ENCODE results near the gene MRGPRE. TPM values are rescaled to one million over a fixed set of nuclear protein-coding genes. Genes with fewer than 3 reads are reported as not detected.

The MRGPRE gene
- total RNA-seq, 1 experiment from 2014 or later, result not detected

DNA sequence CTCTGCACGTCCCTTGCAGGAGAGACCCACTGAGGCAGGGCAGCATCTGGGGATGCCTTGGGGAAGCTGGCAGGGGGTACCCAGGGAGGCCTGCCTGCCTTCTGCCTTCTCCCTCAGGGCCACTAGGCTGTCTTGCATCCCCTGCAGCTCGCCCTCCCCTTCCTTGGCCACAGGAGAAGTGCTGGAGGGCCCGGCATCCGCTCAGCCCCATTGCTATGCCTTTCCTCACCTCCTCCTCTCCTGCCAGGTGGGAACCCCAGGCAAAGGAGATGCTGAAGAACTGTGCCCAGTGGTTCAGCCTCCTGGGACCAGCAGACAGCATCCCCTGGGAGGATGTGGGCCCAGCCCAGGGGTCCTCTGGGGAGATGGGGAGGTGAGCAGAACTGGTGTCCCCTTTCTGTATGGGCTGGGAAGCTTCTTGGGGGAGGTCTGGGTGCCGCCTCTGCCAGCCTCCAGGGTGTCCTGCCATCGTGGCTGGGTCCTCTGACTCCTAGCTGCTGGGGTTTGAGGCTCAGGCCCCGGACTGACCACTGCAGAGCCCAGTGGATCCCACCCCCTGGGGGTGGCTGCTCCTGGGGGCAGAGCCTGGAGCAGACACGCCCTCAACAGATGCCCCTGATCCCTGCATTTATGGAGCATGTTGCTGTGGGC lies 34.2 kb downstream of the MRGPRE start:
- Histone ChIP-seq H3K27me3 (ENCODE audit: low read length) (no peaks in the 10 kb centered on the region), H3K27ac (ENCODE audit: low read length) (no peak overlapping the region), H3K4me1 (ENCODE audit: low read length) (peaks cover 5% of the 10 kb centered on the region), H3K9me2 (replicated peaks; ENCODE audit: insufficient read depth, low read length) (no peaks in the 10 kb centered on the region), H3K36me3 (ENCODE audit: insufficient read depth, low read length) (no peaks in the 10 kb centered on the region), H3K4me3 (ENCODE audit: low read length) (no peak overlapping the region), H3K79me2 (ENCODE audit: low read length) (no peaks in the 10 kb centered on the region), H4K20me1 (ENCODE audit: insufficient read depth, low read depth, low read length) (no peaks in the 10 kb centered on the region), H2AFZ (ENCODE audit: low read length) (no peak overlapping the region), H3K9me3 (ENCODE audit: low read length) (no peaks in the 10 kb centered on the region), H3K4me2 (ENCODE audit: low read depth, low read length, poor library complexity, severe bottlenecking) (no peak overlapping the region), H3K9ac (ENCODE audit: low read length) (no peak overlapping the region)
- no peak for DNase-seq

GRCh38 chr11:3197044-3197695 lies 35.0 kb downstream of the MRGPRE start:
- Histone ChIP-seq H3K27me3 (ENCODE audit: low read length) (no peaks in the 10 kb centered on the region), H3K36me3 (ENCODE audit: insufficient read depth, low read length) (no peaks in the 10 kb centered on the region), H4K20me1 (ENCODE audit: insufficient read depth, low read depth, low read length) (no peaks in the 10 kb centered on the region), H2AFZ (ENCODE audit: low read length) (no peak overlapping the region), H3K27ac (ENCODE audit: low read length) (no peak overlapping the region), H3K4me1 (ENCODE audit: low read length) (peaks cover 5% of the 10 kb centered on the region), H3K4me2 (ENCODE audit: low read depth, low read length, poor library complexity, severe bottlenecking) (no peak overlapping the region), H3K4me3 (ENCODE audit: low read length) (no peak overlapping the region), H3K9me3 (ENCODE audit: low read length) (no peaks in the 10 kb centered on the region), H3K9ac (ENCODE audit: low read length) (no peak overlapping the region), H3K79me2 (ENCODE audit: low read length) (no peaks in the 10 kb centered on the region), H3K9me2 (replicated peaks; ENCODE audit: insufficient read depth, low read length) (no peaks in the 10 kb centered on the region)
- DNase-seq, result no peak

DNA sequence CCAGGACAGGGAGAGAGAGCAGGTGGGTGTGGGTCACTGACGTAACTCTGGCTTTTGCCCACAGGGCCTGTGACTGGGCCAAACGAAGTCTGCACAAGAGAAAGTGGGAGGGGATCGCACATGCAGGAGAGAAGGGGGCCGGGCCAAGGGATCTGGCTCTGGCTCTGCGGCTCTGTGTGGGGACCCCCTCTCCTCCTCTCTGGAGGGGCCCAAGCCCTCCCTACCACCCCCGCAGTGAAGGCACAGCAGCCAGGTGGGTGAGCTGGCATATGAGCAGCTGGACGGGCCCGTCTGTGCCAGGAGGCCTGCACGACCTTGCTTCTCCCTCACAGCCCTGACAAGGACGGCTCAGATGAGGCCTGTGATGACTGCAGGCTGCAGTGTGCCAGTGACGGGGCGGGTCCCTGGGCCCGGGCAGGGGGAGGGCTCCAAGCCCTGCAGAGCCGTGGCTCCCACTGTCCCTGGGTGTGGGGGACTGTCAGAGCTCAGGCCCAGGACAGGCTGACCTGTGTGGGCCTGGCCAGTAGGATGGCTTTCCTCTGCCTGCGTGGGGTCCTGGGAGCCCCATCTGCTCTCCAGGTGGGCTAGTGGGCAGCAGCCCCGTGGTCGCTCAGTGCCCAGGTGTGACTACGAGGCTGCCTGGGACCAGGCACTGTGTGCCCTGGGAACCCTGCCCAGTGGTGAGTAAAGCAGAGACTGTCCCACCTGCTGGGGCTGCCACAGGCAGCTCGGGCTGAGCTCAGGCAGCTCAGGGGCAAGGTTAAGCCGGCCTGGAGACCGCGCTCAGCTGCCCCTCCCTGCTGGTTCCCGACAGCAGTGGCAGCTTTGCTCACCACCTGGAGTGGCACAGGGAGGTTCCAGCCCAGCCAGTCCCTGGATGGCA lies 35.8 kb downstream of the MRGPRE start:
- H3K36me3 ChIP-seq (ENCODE audit: insufficient read depth, low read length), result no peaks in the 10 kb centered on the region
- no peaks in the 10 kb centered on the region for H3K79me2 ChIP-seq (ENCODE audit: low read length)
- no peaks in the 10 kb centered on the region for H3K9me2 ChIP-seq (replicated peaks; ENCODE audit: insufficient read depth, low read length)
- no peak for DNase-seq
- H3K9me3 ChIP-seq (ENCODE audit: low read length), result no peaks in the 10 kb centered on the region
- H3K4me1 ChIP-seq (ENCODE audit: low read length), result peaks cover 5% of the 10 kb centered on the region
- no peak overlapping the region for H3K9ac ChIP-seq (ENCODE audit: low read length)
- H4K20me1 ChIP-seq (ENCODE audit: insufficient read depth, low read depth, low read length), result no peaks in the 10 kb centered on the region
- H3K4me3 ChIP-seq (ENCODE audit: low read length), result no peak overlapping the region
- no peaks in the 10 kb centered on the region for H3K27me3 ChIP-seq (ENCODE audit: low read length)
- no peak overlapping the region for H2AFZ ChIP-seq (ENCODE audit: low read length)
- no peak overlapping the region for H3K4me2 ChIP-seq (ENCODE audit: low read depth, low read length, poor library complexity, severe bottlenecking)
- no peak overlapping the region for H3K27ac ChIP-seq (ENCODE audit: low read length)

DNA sequence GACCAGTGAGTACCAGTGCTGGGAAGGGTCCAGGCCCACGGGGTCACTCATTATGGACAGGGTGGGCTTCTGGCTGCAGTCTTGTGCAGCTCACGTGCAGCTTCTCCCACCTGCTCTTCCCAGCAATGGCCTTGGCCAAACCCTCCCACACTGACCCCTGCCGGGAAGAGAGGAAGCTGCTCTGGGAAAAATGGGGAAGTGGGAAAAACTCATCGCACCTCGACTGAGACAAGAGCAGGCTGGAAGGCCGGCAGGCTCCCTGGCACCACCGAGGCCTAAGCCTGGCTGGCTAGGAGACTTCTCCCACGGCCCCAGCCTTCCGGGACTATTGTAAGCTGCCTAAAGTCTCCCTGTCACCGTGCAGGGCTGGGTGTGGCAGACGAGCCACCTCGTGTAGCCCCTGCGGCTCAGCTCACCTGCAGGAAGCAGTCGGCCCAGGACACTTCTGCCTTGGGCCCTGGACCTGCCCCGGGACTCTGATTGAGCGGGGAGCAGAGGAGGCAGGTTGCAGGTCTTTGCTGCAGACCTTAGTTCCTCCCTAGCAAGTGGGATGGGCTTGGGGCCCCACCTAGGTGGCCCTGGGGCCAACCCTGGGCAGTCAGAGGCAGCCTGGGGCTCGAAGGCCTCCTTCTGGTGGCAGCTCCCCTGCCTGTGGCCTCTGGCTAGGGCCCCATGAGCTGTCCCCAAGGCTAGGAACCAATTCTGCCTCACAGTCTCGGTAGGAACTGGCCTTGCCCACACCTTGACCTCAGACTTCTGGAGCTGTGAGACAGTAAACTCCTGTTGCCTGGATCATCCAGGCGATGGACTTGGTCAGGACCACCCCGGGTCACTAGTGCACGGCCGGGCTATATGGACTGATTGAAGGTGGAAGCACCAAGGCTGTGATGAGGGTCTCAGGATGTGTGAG lies 36.7 kb downstream of the MRGPRE start:
- no peaks in the 10 kb centered on the region for H4K20me1 ChIP-seq (ENCODE audit: insufficient read depth, low read depth, low read length)
- H2AFZ ChIP-seq (ENCODE audit: low read length), result no peak overlapping the region
- H3K79me2 ChIP-seq (ENCODE audit: low read length), result no peaks in the 10 kb centered on the region
- peaks cover 5% of the 10 kb centered on the region for H3K4me1 ChIP-seq (ENCODE audit: low read length)
- H3K27me3 ChIP-seq (ENCODE audit: low read length), result no peaks in the 10 kb centered on the region
- no peak overlapping the region for H3K9ac ChIP-seq (ENCODE audit: low read length)
- DNase-seq, result no peak
- H3K4me3 ChIP-seq (ENCODE audit: low read length), result no peak overlapping the region
- H3K36me3 ChIP-seq (ENCODE audit: insufficient read depth, low read length), result no peaks in the 10 kb centered on the region
- no peaks in the 10 kb centered on the region for H3K9me3 ChIP-seq (ENCODE audit: low read length)
- H3K27ac ChIP-seq (ENCODE audit: low read length), result no peak overlapping the region
- H3K9me2 ChIP-seq (replicated peaks; ENCODE audit: insufficient read depth, low read length), result no peaks in the 10 kb centered on the region
- no peak overlapping the region for H3K4me2 ChIP-seq (ENCODE audit: low read depth, low read length, poor library complexity, severe bottlenecking)

GRCh38 chr11:3194016-3194816 lies 38.0 kb downstream of the MRGPRE start:
- H3K27me3 ChIP-seq (ENCODE audit: low read length), result no peaks in the 10 kb centered on the region
- no peak overlapping the region for H3K27ac ChIP-seq (ENCODE audit: low read length)
- no peak for DNase-seq
- H2AFZ ChIP-seq (ENCODE audit: low read length), result no peak overlapping the region
- no peaks in the 10 kb centered on the region for H3K9me3 ChIP-seq (ENCODE audit: low read length)
- no peaks in the 10 kb centered on the region for H3K36me3 ChIP-seq (ENCODE audit: insufficient read depth, low read length)
- no peaks in the 10 kb centered on the region for H4K20me1 ChIP-seq (ENCODE audit: insufficient read depth, low read depth, low read length)
- H3K4me2 ChIP-seq (ENCODE audit: low read depth, low read length, poor library complexity, severe bottlenecking), result no peak overlapping the region
- H3K9ac ChIP-seq (ENCODE audit: low read length), result no peak overlapping the region
- no peaks in the 10 kb centered on the region for H3K9me2 ChIP-seq (replicated peaks; ENCODE audit: insufficient read depth, low read length)
- no peaks in the 10 kb centered on the region for H3K79me2 ChIP-seq (ENCODE audit: low read length)
- H3K4me1 ChIP-seq (ENCODE audit: low read length), result peaks cover 5% of the 10 kb centered on the region
- H3K4me3 ChIP-seq (ENCODE audit: low read length), result no peak overlapping the region

DNA sequence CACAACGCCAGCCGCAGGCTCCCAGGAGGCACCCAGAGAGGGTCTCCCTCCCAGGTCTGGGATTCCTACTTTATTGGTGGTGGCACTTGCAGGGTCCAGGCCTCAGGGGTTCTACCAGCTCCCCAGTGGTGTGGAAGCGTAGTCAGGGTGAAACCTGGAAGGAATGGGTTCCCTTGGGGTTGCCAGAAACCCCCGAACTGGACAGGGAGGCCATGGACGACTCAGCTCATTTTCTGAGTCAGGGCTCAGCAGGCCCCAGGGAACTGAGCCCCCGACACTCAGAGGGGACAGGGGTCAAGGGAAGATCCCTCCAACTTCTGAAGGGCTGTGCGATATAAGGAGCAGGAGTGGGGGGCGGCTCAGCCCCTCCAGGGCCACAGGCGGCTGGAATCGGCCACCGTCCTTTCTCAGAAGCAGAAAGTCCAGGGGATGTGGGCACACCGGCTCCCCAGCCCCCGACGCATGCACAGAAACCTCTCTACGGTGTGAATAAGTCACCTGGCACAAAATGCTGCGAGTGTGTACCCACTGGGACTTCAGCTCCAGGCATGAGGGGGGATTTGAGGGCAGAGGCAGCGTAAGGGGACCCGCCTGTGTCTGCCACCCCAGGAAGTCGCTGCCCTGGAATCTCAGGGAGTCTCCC lies 38.7 kb downstream of the MRGPRE start:
- Histone ChIP-seq H3K4me1 (ENCODE audit: low read length) (peaks cover 5% of the 10 kb centered on the region), H3K27ac (ENCODE audit: low read length) (no peak overlapping the region), H4K20me1 (ENCODE audit: insufficient read depth, low read depth, low read length) (no peaks in the 10 kb centered on the region), H3K9me2 (replicated peaks; ENCODE audit: insufficient read depth, low read length) (no peaks in the 10 kb centered on the region), H3K36me3 (ENCODE audit: insufficient read depth, low read length) (no peaks in the 10 kb centered on the region), H3K9me3 (ENCODE audit: low read length) (no peaks in the 10 kb centered on the region), H3K4me2 (ENCODE audit: low read depth, low read length, poor library complexity, severe bottlenecking) (no peak overlapping the region), H3K79me2 (ENCODE audit: low read length) (no peaks in the 10 kb centered on the region), H3K4me3 (ENCODE audit: low read length) (no peak overlapping the region), H3K9ac (ENCODE audit: low read length) (no peak overlapping the region), H2AFZ (ENCODE audit: low read length) (no peak overlapping the region), H3K27me3 (ENCODE audit: low read length) (no peaks in the 10 kb centered on the region)
- DNase-seq, result no peak

Measured in Karpas-422 (cell line).